GM11168 (cell line): Measurements from ENCODE around the gene DMD.

Experiments
- in situ Hi-C: fragments of 300-500 bp; cut with MboI; formaldehyde crosslinking; loops from one replicate; pipeline ENCODE4 v1.12.0; 2022; ENCODE audit warnings: low sequenced_read_pairs; ENCODE audit not compliant: unreplicated experiment

DMD gene

DNA sequence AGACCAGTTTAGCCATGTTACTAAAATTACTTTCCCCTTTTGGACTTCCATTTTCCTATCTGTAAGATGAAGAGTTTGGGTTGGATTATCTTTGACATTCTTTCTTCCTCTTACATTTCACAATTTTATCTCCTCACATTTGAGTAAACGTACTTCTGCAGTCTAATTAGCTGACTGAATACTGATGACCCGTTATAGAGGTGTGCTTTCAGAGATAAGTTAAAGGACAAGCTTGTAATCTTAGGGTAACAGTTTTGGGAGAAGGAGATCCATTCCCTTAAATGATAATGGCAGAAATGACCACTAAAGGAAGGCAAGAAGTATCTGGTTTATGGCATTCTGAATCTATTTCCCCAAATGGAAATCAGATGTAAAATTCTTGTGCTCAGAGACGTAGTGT, 1916.9 kb downstream of the DMD start:
- in situ Hi-C loops = loop anchor here (10.0 kb wide), 2 partner anchors 80 to 260 kb away; no protein-coding TSS in a partner anchor

DNA sequence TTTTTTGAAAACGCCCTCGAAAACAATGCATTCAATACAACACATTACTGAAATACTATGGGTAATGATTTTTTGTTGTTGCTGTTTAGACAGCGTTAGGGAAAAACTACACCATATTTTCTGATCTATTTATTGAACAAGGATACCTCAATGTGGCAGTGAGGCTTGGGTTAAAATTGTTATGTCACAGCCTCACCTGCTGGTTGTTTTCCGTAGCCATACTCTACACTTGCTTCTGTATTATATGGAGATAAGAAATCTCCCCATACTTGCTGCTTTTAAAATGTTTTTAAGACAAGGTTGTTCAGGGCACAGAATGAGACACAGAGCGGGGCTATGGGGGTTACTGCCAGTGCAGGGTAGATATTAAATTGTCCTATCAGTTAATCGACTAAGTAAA, 1917.9 kb downstream of the DMD start:
- in situ Hi-C loops = loop anchor here (10.0 kb wide), 2 partner anchors 79 to 259 kb away; no protein-coding TSS in a partner anchor

DNA sequence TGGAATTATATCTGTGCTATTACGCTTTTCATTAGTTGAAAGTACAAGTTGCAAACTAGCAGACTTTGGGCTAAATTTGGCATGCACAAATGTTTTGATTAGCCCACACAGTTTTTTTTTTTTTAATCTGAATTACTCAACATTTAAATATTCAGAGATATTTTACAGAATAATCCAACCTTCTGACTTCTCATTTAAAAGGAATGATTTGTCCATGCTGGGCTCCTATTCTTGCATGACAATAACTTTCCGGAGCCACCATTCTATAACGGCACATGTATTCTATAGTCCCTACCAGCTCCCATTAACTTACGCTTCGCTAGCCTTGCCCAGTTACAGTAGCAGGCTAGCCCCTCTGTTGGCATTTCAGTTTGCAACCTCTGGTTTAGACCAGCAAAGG, 1920.2 kb downstream of the DMD start:
- in situ Hi-C loops = loop anchor here (10.0 kb wide), 2 partner anchors 76 to 256 kb away; no protein-coding TSS in a partner anchor

DNA sequence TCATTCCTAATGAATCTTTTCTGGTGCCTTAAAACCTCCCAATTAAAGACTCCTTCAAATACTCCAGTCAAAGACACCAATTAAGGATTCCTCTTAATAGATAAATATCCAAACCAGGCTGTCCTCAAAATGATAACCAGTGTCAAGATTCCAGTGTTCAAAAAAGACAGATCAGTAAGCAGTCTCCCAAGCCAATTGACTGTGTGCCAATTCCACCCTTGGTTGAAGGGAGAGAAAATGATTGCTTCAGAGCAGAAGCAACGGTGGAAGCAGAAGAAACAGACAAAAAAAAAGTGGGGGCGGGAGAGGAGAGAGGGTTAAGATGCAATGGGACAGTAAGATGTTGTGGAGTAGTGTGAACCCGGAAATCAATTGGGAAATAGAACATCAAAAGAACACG, 1923.5 kb downstream of the DMD start:
- in situ Hi-C loops = no loop called here

DNA sequence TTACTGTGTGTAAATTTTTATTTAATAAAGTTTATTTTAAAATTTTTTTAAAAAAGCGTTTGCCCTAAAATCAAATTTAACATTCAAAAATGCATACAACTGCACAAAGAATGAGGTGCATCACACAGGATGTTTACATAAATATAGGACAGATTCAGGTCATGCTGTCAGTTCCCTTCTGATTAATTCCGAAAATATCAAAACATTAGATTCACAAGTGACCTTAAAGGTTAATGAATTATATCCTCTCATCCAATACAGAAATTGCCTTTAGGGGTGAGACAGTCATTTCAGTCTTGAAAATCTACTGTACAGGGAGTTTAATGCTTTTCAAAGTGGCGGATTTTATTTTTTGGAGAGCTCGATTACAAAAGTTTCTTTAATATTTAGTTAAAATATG, 1930.8 kb downstream of the DMD start:
- in situ Hi-C loops = no loop called here

DNA sequence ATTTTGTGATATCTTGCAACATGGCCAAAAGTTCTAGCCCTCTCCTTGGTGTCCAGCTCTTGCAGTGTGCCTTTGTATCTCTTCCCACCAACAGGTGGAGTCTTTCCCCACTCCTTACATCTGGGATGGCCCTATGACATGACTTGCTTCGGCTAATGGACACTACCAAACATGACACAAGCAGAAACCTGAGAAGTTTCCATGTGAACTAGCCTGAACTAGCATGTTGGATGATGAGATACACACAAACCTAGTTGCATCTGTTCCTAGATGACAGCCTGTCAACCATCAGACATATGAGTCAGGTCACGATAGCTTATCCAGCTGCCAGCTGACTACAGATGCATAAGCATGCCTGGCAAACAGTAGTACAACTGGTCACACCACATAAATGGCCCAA, 1932.0 kb downstream of the DMD start:
- in situ Hi-C loops = no loop called here

DNA sequence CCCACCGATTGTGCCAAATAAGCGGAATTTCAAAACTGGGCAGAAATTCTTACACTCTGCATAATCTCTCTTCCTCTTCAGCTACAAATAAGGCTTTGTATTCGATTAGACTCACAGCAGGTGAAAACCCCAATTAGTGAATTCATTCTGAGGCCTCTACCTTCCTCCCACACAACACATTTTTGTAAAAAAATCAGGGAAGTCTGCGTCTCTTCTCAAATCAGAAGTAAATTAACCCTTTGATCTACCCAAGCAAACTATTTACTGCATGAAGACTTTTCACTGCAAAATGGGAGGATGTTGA, 1938.9 kb downstream of the DMD start:
- in situ Hi-C loops = no loop called here

DNA sequence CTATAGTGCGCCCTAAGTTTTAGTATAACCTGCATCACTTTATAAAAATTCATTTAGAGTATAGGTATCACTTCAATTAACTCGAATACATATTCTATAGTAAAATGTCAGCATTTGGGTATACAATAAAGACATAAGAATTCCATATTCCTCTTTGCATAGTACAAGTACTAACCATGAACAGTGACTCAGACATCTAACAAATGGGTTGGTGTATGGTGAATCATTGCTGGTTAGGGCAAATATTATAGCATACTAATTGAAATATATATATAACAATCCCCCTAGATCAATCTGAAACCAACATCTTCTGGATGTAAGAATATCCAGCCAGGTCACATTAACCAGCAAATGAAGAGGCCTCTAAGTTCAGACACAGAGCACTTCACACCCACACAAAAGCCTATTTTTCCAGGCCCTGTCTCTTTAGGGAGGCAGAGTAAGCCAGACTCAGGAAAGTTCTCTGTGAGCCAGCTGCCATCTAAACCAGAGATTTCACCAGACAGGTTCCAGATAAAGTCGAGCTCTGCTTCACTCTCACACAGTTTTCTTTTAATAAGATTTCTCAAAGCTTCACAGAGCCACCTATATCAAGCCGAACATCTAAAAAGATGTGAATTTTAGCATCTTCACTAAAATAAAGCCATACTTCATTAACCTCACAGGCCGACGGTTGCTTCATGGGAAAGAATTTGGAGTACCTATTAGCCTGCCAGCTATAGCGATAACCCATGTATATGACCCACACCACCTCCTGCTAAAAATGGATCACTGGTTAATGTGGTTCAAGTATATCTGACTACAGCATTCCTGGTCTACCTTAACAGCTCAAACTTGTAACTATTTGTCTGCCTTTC, 1939.5 kb downstream of the DMD start:
- in situ Hi-C loops = no loop called here

DNA sequence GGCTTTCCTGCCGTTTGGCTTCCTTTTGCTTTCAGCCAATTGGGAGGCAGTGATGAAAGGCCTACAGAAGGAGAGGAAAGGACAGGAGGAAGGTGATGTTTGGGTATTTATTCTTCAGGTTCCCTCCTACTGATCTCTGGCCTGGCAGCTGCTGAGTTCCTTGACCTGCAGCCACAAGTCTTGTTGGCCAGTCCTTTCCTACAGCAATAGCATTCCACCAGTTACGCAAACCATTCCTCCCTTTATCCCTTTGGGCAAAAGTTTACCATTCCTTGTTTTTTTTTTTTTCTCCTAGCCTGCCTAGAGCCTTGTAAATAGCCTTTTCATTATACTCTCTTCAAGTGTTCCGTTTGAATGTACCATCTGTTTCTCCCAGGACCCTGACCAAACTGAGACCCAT, 1941.4 kb downstream of the DMD start:
- in situ Hi-C loops = no loop called here

DNA sequence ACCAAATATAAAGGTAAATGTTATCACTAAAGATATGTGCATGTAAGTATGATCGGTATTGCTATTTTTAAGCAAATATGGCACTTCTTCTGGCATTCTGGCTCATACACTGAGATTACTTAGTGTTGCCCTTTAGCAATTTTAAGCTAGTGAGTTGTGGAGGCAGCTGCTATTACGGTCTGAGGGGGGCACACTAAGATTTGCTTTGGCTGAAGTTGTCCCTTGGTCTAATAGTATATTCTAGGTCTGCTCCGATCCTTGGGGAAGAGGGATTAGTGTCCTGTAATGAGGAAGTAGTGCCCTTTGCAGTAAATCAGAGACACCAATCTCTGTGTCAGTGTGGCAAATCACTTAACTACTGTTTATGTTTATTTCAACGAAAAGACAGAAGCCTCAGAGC, 1943.0 kb downstream of the DMD start:
- in situ Hi-C loops = no loop called here

DNA sequence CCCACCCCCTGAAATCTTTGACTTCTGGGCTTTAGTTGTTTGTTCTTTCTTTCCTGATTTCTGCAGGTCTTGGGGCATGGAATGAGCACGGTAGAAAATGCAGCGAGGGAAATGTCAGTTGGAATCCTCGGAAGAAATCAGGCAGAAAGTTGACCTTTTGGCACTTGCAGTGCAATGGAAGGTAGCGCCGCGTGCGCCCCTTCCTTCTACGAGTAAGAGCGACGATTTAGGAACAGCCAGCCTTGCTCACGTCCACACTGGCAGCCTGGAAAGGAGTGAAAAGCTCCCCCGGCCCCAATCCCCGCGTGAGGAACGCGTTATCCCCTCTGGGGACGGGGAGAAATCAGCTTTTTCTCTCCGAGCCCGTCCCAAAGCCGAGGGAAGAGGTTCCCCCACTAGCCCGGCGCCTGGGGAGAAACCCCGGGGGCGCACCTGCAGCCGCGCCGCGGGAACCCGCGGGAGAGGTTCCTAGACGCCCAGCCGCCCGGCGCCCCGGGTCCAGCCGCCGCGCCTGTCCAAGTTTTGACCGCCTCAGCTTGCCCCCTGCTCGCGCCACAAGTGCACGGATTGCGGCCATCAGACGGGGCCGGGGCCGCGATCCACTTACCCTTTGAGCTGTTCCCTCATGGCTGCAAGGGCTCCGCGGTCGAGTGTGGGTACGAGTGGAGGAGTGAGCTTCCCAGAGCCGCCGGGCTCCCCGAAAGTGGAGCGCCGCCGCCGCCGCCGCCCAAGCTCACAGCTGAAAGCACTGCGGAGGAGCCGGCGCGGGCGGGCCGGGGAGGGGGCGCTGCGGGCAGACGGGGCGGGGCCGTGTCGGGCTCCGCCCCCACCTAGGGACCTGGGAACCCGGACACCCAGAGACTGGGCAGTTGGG, 1944.9 kb downstream of the DMD start:
- in situ Hi-C loops = no loop called here

DNA sequence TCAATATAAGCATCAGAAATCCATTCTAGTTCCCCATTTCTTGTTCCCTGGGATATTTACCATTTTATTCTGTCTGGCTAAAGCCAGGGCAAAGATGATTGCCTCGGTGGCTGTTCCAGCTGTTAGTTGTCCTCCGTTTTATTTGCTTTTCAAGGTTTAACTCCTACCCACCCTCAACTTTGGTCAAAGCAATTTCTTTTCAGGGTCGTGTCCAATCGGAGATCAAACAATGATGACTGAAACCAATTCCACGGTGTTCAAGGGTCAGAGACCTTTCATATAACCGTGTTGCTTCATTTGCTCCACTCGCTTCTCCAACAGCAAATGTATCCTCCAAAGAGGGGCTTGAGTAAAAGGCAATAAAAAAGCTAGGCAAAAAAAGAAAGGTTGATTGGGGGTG, 1946.0 kb downstream of the DMD start:
- in situ Hi-C loops = no loop called here

DNA sequence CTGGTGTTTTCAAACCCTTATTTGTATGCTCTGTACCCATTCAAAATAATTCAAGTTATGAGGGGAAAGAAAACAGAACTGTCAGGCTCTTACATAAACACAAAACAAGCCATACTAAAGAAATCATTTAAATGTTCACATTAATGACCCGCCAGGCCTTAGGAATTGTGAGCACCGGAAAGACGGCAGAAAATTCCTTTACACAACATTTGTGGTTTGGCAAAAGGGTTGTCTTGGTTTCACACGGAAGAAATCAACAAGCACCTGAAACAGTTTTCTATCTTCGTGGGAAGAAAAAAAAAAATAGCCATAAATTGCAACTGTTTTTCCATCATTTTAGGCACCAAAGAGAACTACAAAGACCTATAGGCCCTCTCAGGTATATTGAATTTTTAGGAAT, 1951.0 kb downstream of the DMD start:
- in situ Hi-C loops = no loop called here

DNA sequence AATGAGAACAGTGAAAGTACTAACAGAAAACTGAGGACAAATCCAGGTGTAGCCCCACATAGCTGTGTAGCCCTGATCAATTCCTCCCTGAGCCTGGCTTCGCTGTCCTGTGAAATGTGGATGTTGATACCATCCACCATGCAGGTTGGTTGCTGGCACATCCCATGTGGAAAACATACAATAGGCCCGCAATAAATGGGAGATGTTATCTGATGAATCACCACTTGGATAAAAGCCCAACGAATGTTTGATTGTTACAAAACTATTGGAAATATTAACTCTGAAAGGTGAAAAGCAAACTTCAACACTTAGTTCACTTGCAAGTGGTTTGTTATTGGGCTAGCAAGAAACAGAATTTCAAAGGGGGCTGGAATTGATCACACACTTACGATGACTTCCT, 1953.2 kb downstream of the DMD start:
- in situ Hi-C loops = no loop called here

DNA sequence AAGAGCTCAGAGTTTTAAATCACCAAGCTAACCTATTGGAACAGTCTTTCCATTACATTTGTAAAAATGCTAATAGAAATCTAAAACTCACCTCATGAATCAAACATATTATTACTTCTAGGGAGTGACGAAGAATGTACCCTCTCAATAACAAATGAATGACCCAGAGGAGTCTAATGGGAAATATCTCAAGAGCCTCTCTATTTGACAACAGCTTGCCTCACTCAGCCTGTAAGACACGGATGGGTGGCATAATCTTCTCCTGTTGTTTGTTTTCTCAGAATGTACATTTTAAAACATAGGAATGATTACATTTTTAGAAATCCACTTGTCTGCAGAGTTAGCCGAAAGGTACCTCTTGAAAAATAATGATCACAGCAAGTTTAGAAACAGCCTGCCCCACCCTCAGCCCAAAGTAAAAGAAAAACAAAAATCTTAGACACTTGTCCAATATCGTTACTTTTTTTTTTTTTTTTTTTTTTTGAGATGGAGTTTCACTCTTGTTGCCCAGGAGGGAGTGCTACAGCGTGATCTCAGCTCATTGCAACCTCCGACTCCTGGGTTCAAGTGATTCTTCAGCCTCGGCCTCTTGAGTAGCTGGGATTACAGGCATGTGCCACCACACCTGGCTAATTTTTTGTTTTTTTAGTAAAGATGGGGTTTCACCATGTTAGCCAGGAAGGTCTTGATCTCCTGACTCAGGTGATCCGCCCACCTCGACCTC, 1955.9 kb downstream of the DMD start:
- in situ Hi-C loops = no loop called here

DNA sequence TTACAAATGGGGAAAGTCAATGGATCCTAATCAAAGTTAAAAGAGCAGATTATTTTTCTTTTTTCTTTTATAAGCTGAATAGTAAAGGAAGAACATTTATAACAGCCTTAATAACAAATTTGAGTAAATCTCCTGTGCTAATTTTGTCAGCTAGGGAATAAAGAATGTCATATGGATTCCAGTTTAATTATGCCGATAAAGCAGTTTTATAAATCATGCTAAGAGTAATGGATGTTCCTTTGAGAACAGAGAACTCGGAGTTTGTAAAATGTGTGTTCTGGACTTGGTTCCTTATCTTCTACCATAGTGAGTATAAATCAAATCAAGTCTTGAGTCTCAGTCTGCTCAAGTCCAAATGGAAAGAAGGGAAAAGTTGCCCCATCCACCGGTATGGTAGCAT, 1959.2 kb downstream of the DMD start:
- in situ Hi-C loops = no loop called here

DNA sequence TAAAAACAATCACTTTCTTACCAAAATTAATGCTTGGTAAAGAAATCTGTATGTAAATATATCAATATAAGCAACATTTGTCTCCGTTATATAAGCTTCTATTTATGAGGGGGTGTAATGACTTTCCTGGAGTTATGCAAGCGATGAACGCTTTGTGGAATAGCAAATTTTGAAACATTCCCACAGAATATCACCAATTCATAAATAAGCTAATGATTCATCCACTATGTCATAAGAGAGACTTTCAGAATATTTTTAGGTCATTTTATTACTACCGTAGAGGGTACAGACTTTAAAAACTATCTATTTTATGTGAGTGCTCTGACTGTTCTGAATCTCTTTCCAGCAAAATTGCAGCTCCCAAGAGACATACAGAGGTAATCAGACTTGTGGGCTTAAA, 1960.0 kb downstream of the DMD start:
- in situ Hi-C loops = no loop called here

DNA sequence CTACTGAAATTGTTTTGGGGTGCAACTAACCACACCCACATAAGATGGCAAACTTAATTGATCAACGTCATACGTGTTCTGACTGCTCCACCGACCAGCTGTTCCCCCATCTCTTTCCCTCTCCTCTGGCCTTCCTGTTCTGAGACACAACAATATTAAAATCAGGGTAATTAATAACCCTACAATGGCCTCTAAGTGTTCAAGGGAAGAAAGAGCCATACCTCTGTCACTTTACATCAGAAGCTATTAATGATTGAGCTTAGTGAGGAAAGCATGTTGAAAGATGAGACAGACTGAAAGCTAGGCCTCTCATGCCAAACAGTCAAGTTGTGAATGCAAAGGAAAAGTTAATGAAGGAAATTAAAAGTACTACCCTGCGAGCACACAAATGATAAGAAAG, 1965.6 kb downstream of the DMD start:
- in situ Hi-C loops = no loop called here

DNA sequence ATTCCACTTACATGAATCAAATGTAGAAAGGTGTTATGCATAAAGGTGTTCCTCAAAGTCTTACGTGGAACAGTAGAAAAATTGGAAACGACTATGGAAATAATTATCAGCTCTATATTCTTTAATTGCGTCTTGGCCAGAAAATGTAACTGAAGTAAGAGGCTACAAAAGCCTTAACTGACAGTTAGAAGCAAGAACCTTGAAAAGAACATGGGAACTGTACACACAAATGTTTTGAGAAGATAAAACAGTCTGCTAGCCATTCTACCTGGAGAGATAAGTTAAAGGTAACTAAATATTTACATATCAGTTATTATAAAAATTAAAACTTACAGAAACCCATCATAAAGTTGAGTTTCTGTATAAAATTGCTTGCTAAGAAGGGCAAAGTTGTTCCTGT, 1967.5 kb downstream of the DMD start:
- in situ Hi-C loops = no loop called here

DNA sequence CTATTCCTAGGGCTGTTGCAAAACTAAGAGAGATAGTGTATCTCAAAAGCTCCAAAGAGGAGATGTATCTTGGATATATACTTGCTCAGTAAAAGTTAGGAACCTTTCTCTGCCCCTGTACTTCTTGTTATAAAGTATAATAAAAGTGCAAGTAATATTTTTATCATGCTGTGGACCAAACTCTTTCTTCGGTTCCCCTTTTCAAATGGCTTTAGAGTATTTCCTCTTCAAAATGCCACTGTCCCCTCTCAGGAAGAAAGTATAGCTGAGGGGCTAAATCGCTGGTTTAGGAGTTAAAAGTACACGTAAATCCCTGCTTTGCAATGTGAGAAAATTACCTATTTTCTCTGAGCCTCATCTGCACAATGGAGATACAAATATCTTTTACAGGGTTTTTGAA, 1970.4 kb downstream of the DMD start:
- in situ Hi-C loops = no loop called here

DNA sequence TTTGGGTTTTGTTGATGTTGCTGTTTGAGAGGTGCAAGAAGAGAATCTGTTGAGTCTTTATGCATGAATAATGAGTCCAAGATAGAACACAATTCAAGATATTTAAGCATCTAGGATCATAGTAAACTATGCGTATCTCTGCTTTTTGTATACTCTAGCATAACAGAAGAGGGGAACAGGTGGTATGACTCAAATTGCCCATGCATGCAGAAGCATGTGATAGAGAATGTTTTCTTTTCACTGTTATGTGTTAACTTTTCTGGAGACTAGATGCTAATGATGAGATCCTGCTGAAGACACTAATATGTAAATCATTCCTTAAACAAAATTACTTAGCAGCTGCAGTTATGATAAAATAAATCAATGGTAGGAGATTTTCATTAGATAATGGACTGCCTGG, 1974.2 kb downstream of the DMD start:
- in situ Hi-C loops = no loop called here
